BJ (cell line): Measurements from ENCODE around the gene TOGARAM1. TPM values are rescaled to one million over a fixed set of nuclear protein-coding genes. Genes with fewer than 3 reads are reported as not detected.

Experiments
- CTCF ChIA-PET: fragments of 350-600 bp; formaldehyde crosslinking; extraction: SDS; loops from one replicate; lab custom pipeline; 2021; ENCODE audit warnings: antibody characterized with exemption, inconsistent platforms; lab: Yijun Ruan, JAX
- POLR2A ChIA-PET: fragments of 300-600 bp; sonication (Branson Sonifier 250); formaldehyde crosslinking; extraction: SDS; loops from one replicate; lab custom pipeline; 2021; ENCODE audit warnings: antibody characterized with exemption; lab: Charles Lee
- DNase-seq: peaks from one replicate; pipeline ENCODE4 v3.0.0-alpha.2; 2011; ENCODE audit warnings: low read depth
- H3K27me3 ChIP-seq: 2 replicates; pipeline ENCODE4 v1.6.0; 2011; ENCODE audit warnings: low read length; ENCODE audit not compliant: control insufficient read depth, insufficient read depth
- H3K36me3 ChIP-seq: 2 replicates; pipeline ENCODE4 v1.5.1; 2011; ENCODE audit warnings: low read length; ENCODE audit not compliant: control insufficient read depth, insufficient read depth
- H3K4me3 ChIP-seq: 2 replicates; pipeline ENCODE4 v1.5.1; 2011; ENCODE audit warnings: low read depth, mild to moderate bottlenecking, control low read depth, low read length
- polyA plus RNA-seq: library from polyadenylated mRNA; depleted of rRNA; stranded (reverse); fragments of >200 nt; gene quantifications from 2 replicates; pipeline ENCODE4 v1.2.3, GENCODE V29; 2011
- TF ChIP-seq, protein P1 (sequence below): IDR thresholded peaks from 2 replicates; pipeline ENCODE4 v1.5.1; 2011; ENCODE audit warnings: low read depth, mild to moderate bottlenecking, control low read depth, inconsistent platforms, low read length, moderate library complexity; ENCODE audit not compliant: insufficient read depth

The TOGARAM1 gene
- polyA plus RNA-seq, 1 experiment: 5.4 TPM

- CTCF ChIA-PET: interaction anchor here (0.9 to 1.1 kb wide), 4 partner anchors 8 to 67 kb away, joined by 3 to 4 read pairs (median 3); no protein-coding TSS in a partner anchor
- TF ChIP-seq, protein P1, sequence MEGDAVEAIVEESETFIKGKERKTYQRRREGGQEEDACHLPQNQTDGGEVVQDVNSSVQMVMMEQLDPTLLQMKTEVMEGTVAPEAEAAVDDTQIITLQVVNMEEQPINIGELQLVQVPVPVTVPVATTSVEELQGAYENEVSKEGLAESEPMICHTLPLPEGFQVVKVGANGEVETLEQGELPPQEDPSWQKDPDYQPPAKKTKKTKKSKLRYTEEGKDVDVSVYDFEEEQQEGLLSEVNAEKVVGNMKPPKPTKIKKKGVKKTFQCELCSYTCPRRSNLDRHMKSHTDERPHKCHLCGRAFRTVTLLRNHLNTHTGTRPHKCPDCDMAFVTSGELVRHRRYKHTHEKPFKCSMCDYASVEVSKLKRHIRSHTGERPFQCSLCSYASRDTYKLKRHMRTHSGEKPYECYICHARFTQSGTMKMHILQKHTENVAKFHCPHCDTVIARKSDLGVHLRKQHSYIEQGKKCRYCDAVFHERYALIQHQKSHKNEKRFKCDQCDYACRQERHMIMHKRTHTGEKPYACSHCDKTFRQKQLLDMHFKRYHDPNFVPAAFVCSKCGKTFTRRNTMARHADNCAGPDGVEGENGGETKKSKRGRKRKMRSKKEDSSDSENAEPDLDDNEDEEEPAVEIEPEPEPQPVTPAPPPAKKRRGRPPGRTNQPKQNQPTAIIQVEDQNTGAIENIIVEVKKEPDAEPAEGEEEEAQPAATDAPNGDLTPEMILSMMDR: no peak
- no peaks in the 10 kb centered on the region for H3K36me3 ChIP-seq
- no peak overlapping the region for H3K4me3 ChIP-seq
- H3K27me3 ChIP-seq: no peaks in the 10 kb centered on the region
- POLR2A ChIA-PET: no interaction called here
- no peak for DNase-seq
Measured at GRCh38 chr14:44979740-44980356, 17.9 kb downstream of the TOGARAM1 start.

DNA sequence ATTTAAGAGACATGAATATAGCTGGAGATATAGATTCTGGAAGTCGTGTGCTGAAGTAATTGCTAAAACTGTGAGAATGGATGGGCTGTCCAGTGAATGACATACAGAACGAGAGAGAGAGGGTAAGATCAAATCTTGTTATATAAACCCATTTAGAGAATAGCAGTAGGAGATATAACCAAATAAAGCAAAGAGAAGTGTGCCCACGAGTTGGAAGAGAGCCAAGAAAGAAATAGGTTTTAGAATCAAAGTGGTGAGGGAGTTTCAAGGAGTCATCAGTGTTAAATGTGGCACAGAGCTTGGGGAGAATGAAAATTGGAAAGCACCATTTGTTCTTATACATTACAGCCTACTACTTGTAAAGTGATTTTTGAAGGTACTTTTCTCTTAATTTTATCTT is 19.2 kb downstream of the TOGARAM1 start:
- CTCF ChIA-PET: no interaction called here
- H3K27me3 ChIP-seq: no peaks in the 10 kb centered on the region
- no peak for DNase-seq

GRCh38 chr14:44982594-44982993 is 20.6 kb downstream of the TOGARAM1 start:
- TF ChIP-seq, protein P1: no peak
- H3K4me3 ChIP-seq: no peak overlapping the region
- ChIA-PET CTCF (no interaction called here), POLR2A (no interaction called here)
- H3K36me3 ChIP-seq: no peaks in the 10 kb centered on the region
- no peaks in the 10 kb centered on the region for H3K27me3 ChIP-seq
- DNase-seq: no peak

More for the DNA sequence above, 19.2 kb downstream of the TOGARAM1 start:
- POLR2A ChIA-PET: no interaction called here
- TF ChIP-seq, protein P1: no peak
- H3K4me3 ChIP-seq: no peak overlapping the region
- no peaks in the 10 kb centered on the region for H3K36me3 ChIP-seq

GRCh38 chr14:44988694-44989093 is 26.7 kb downstream of the TOGARAM1 start:
- POLR2A ChIA-PET: no interaction called here
- no peaks in the 10 kb centered on the region for H3K27me3 ChIP-seq
- CTCF ChIA-PET: interaction anchor here (0.5 to 0.7 kb wide), 2 partner anchors 9 to 279 kb away, joined by 3 read pairs; no protein-coding TSS in a partner anchor
- H3K4me3 ChIP-seq: no peak overlapping the region
- DNase-seq: no peak
- no peaks in the 10 kb centered on the region for H3K36me3 ChIP-seq
- TF ChIP-seq, protein P1: no peak

GRCh38 chr14:44989497-44990440 is 27.8 kb downstream of the TOGARAM1 start:
- TF ChIP-seq, protein P1: no peak
- ChIA-PET POLR2A (no interaction called here), CTCF (interaction anchor here (1.4 kb wide), 1 partner anchor 10 kb away, joined by 3 read pairs; no protein-coding TSS in a partner anchor)
- Histone ChIP-seq H3K36me3 (no peaks in the 10 kb centered on the region), H3K27me3 (no peaks in the 10 kb centered on the region), H3K4me3 (no peak overlapping the region)
- DNase-seq: no peak
